Stimulated activated naive CD8-positive, alpha-beta T cell treated with anti-CD3 and anti-CD28 coated beads, Interleukin-15, Interleukin-2, amounts not matched to agents 100 U/mL and 50 U/mL, for 24 hours (primary cell): ENCODE data around the gene EFHC1.
"Not testable (repeated sequence)": the region's sequence is repeated elsewhere in the genome, so short reads cannot be mapped to it uniquely, and the experiment has no call there.

ENCODE experiments used
- ATAC-seq: fragments of 150-1000 bp; cut with Tn5 transposase; one replicate; pipeline ENCODE4 v1.10.0; 2021
- DNase-seq: peaks from one replicate; pipeline ENCODE4 v3.0.0; 2021

EFHC1 gene

GRCh38 chr6:52438926-52439325, 18.8 kb downstream of the EFHC1 start:
- ATAC-seq, result no peak
- DNase-seq, result no peak

- ATAC-seq, result no peak
- no peak for DNase-seq
Measured at GRCh38 chr6:52454556-52454955, 34.4 kb downstream of the EFHC1 start.

GRCh38 chr6:52457096-52457495, 37.0 kb downstream of the EFHC1 start:
- no peak for DNase-seq
- no peak for ATAC-seq

- not testable (repeated sequence) for ATAC-seq, DNase-seq
Measured at GRCh38 chr6:52461194-52461593, 41.1 kb downstream of the EFHC1 start.

- ATAC-seq (no peak), DNase-seq (no peak)
Measured at GRCh38 chr6:52474173-52474572, 54.0 kb downstream of the EFHC1 start.

GRCh38 chr6:52475307-52475706, 55.2 kb downstream of the EFHC1 start:
- DNase-seq, result no peak
- no peak for ATAC-seq

- no peak for ATAC-seq
- no peak for DNase-seq
Measured at GRCh38 chr6:52482903-52483670, 62.9 kb downstream of the EFHC1 start.

- DNase-seq (no peak), ATAC-seq (no peak)
Measured at GRCh38 chr6:52483671-52484003, 63.5 kb downstream of the EFHC1 start.

GRCh38 chr6:52489881-52490280, 69.7 kb downstream of the EFHC1 start:
- ATAC-seq (no peak), DNase-seq (no peak)

- no peak for ATAC-seq
- DNase-seq, result no peak
Measured at GRCh38 chr6:52491203-52492069, 71.3 kb downstream of the EFHC1 start.

- ATAC-seq (no peak), DNase-seq (no peak)
Measured at GRCh38 chr6:52493669-52494068, 73.5 kb downstream of the EFHC1 start.

GRCh38 chr6:52494298-52495072, 74.3 kb downstream of the EFHC1 start:
- no peak for ATAC-seq

GRCh38 chr6:52495922-52496321, 75.8 kb downstream of the EFHC1 start:
- no peak for ATAC-seq
- DNase-seq, result no peak

More at GRCh38 chr6:52494298-52495072, 74.3 kb downstream of the EFHC1 start:
- no peak for DNase-seq

GRCh38 chr6:52496631-52497030, 76.5 kb downstream of the EFHC1 start:
- DNase-seq, result no peak

GRCh38 chr6:52497652-52498408, 77.7 kb downstream of the EFHC1 start:
- ATAC-seq (no peak), DNase-seq (no peak)

More at GRCh38 chr6:52496631-52497030, 76.5 kb downstream of the EFHC1 start:
- no peak for ATAC-seq

GRCh38 chr6:52498538-52499017, 78.4 kb downstream of the EFHC1 start:
- no peak for DNase-seq
- ATAC-seq, result no peak

GRCh38 chr6:52499026-52499425, 78.9 kb downstream of the EFHC1 start:
- DNase-seq (no peak), ATAC-seq (no peak)

GRCh38 chr6:52499681-52500236, 79.6 kb downstream of the EFHC1 start:
- DNase-seq (no peak), ATAC-seq (no peak)

GRCh38 chr6:52500238-52501129, 80.3 kb downstream of the EFHC1 start:
- no peak for ATAC-seq
- no peak for DNase-seq

GRCh38 chr6:52502306-52503029, 82.3 kb downstream of the EFHC1 start:
- DNase-seq (no peak), ATAC-seq (no peak)
